ENCODE results near the gene SMIM41.
A peak's percentile ranks its signal among the peaks of the same experiment; 100 is the strongest.
"Not testable (repeated sequence)": the region's sequence is repeated elsewhere in the genome, so short reads cannot be mapped to it uniquely, and the experiment has no call there.

Gene SMIM41

GRCh38 chr12:52116222-52117125 is 37.0 kb downstream of the SMIM41 start:
- H4K20me1 ChIP-seq (ENCODE audit: insufficient read depth, low read length, poor library complexity, severe bottlenecking); H3K79me2 ChIP-seq (ENCODE audit: insufficient read depth, low read length); H3F3A ChIP-seq (ENCODE audit: low read depth); H2AFZ ChIP-seq (ENCODE audit: low read length); H3K4me1 ChIP-seq (ENCODE audit: insufficient read depth, low read length, poor library complexity, severe bottlenecking); H3K9me3 ChIP-seq (ENCODE audit: insufficient read depth, low read depth, low read length); H3K27me3 ChIP-seq (ENCODE audit: insufficient read depth, low read length, poor library complexity, severe bottlenecking); H3K4me3 ChIP-seq (ENCODE audit: low read length, poor library complexity, severe bottlenecking); H3K9ac ChIP-seq (ENCODE audit: low read depth, low read length, poor library complexity, severe bottlenecking); H3K4me2 ChIP-seq (ENCODE audit: low read depth, low read length, poor library complexity, severe bottlenecking); H3K9me2 ChIP-seq (replicated peaks; ENCODE audit: low read depth, low read length); H3K36me3 ChIP-seq (ENCODE audit: insufficient read depth, low read length): not testable (repeated sequence)

- H3K9me3 ChIP-seq (ENCODE audit: insufficient read depth, low read depth, low read length); H3F3A ChIP-seq (ENCODE audit: low read depth); H3K4me2 ChIP-seq (ENCODE audit: low read depth, low read length, poor library complexity, severe bottlenecking); H3K27me3 ChIP-seq (ENCODE audit: insufficient read depth, low read length, poor library complexity, severe bottlenecking); H3K9ac ChIP-seq (ENCODE audit: low read depth, low read length, poor library complexity, severe bottlenecking); H3K4me3 ChIP-seq (ENCODE audit: low read length, poor library complexity, severe bottlenecking); H3K79me2 ChIP-seq (ENCODE audit: insufficient read depth, low read length); H3K4me1 ChIP-seq (ENCODE audit: insufficient read depth, low read length, poor library complexity, severe bottlenecking); H3K9me2 ChIP-seq (replicated peaks; ENCODE audit: low read depth, low read length); H2AFZ ChIP-seq (ENCODE audit: low read length); H4K20me1 ChIP-seq (ENCODE audit: insufficient read depth, low read length, poor library complexity, severe bottlenecking); H3K36me3 ChIP-seq (ENCODE audit: insufficient read depth, low read length): not testable (repeated sequence)
Observed at GRCh38 chr12:52117806-52118475, 38.4 kb downstream of the SMIM41 start.

- H2AFZ ChIP-seq (ENCODE audit: low read length): peak overlapping the region; percentile 91
- H3K4me3 ChIP-seq (ENCODE audit: low read length, poor library complexity, severe bottlenecking): no peak overlapping the region
- no peaks in the 10 kb centered on the region for H4K20me1 ChIP-seq (ENCODE audit: insufficient read depth, low read length, poor library complexity, severe bottlenecking)
- H3K9me3 ChIP-seq (ENCODE audit: insufficient read depth, low read depth, low read length): no peaks in the 10 kb centered on the region
- H3K9me2 ChIP-seq (replicated peaks; ENCODE audit: low read depth, low read length): no peaks in the 10 kb centered on the region
- H3K27me3 ChIP-seq (ENCODE audit: insufficient read depth, low read length, poor library complexity, severe bottlenecking): no peaks in the 10 kb centered on the region
- TF ChIP-seq EZH2phosphoT487 (IDR thresholded peaks at IDR 0.05; ENCODE audit: borderline replicate concordance) (no peak), CTCF (conservative IDR thresholded peaks at IDR 0.05; ENCODE audit: low read length) (peak; percentile 71)
- H3K4me1 ChIP-seq (ENCODE audit: insufficient read depth, low read length, poor library complexity, severe bottlenecking): no peaks in the 10 kb centered on the region
- no peaks in the 10 kb centered on the region for H3F3A ChIP-seq (ENCODE audit: low read depth)
- no peaks in the 10 kb centered on the region for H3K79me2 ChIP-seq (ENCODE audit: insufficient read depth, low read length)
- H3K4me2 ChIP-seq (ENCODE audit: low read depth, low read length, poor library complexity, severe bottlenecking): no peak overlapping the region
- H3K36me3 ChIP-seq (ENCODE audit: insufficient read depth, low read length): no peaks in the 10 kb centered on the region
- H3K9ac ChIP-seq (ENCODE audit: low read depth, low read length, poor library complexity, severe bottlenecking): no peak overlapping the region
Observed at GRCh38 chr12:52119398-52120254, 40.1 kb downstream of the SMIM41 start.
